OCI-LY7 (cell line): ENCODE results near the gene SCD.

ENCODE experiments used
- EZH2phosphoT487 ChIP-seq: fragments of 200-600 bp; sonication (generic); IDR thresholded peaks from 2 replicates; pipeline ENCODE4 v1.6.1; 2018; ENCODE audit warnings: low read depth, borderline replicate concordance, mild to moderate bottlenecking, mixed run types, antibody characterized with exemption, low read length, moderate library complexity, mixed read lengths
- TF ChIP-seq, protein P1 (sequence below): fragments of 200-600 bp; sonication (generic); conservative IDR thresholded peaks from 2 replicates; pipeline ENCODE4 v1.5.1; 2014; ENCODE audit warnings: mild to moderate bottlenecking, antibody characterized with exemption, low read length, moderate library complexity, mixed read lengths

DNA sequence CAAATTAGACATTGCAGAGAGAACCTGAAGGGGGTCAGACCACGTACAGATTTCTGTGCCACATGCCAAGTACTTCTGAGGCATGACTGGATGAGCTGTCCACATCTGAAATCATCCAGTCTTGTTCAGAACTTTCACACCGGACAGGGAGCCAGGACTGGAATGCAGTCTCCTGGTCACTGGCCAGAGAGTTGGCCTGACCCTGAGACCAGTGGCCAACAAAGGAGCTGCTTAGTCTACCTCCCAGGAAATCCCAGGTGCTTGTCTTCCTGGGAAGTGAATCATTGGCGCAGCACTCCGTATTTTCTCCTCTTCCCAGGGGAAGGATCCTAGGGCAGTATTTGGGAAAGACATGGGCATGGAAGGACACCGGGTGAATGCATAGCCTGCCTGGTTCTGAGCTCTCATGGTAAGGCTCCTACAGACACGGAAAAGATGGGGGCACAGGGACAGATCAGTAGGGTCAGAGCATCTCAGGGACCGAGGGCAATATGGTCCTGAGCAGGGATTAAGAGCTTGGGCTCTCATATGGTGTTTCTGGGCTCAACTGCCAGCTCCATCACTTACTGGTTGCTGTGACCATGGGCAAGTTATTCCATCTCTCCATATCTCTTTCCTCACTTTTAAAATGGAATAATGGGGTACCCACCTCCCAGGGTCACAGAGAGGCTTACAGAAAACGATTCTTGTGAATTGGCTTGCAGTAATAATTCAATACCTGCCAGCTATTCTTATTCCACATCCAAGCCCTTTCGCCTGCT is 1.3 kb upstream of the SCD start:
- TF ChIP-seq, protein P1, sequence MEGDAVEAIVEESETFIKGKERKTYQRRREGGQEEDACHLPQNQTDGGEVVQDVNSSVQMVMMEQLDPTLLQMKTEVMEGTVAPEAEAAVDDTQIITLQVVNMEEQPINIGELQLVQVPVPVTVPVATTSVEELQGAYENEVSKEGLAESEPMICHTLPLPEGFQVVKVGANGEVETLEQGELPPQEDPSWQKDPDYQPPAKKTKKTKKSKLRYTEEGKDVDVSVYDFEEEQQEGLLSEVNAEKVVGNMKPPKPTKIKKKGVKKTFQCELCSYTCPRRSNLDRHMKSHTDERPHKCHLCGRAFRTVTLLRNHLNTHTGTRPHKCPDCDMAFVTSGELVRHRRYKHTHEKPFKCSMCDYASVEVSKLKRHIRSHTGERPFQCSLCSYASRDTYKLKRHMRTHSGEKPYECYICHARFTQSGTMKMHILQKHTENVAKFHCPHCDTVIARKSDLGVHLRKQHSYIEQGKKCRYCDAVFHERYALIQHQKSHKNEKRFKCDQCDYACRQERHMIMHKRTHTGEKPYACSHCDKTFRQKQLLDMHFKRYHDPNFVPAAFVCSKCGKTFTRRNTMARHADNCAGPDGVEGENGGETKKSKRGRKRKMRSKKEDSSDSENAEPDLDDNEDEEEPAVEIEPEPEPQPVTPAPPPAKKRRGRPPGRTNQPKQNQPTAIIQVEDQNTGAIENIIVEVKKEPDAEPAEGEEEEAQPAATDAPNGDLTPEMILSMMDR: no peak
- TF ChIP-seq EZH2phosphoT487: no peak
